ENCODE data around the gene SMAGP.
"Not testable (repeated sequence)": the region's sequence is repeated elsewhere in the genome, so short reads cannot be mapped to it uniquely, and the experiment has no call there.

Gene SMAGP

GRCh38 chr12:51270067-51270950 lies at the start of gene SMAGP:
SMAGP (minus strand) TSS chr12:51270415; CDS start chr12:51269278, 1,137 bp downstream.
- no peak for DNase-seq

GRCh38 chr12:51318846-51319599 lies 48.8 kb upstream of the SMAGP start:
- DNase-seq, result no peak

GRCh38 chr12:51318057-51318806 lies 48.0 kb upstream of the SMAGP start:
- not testable (repeated sequence) for DNase-seq

GRCh38 chr12:51311389-51311788 lies 41.2 kb upstream of the SMAGP start:
- DNase-seq, result no peak

GRCh38 chr12:51307655-51308593 lies 37.7 kb upstream of the SMAGP start:
- DNase-seq, result no peak

- DNase-seq, result no peak
Observed at GRCh38 chr12:51306507-51306906, 36.3 kb upstream of the SMAGP start.

- DNase-seq, result not testable (repeated sequence)
Observed at GRCh38 chr12:51300768-51301167, 30.6 kb upstream of the SMAGP start.

GRCh38 chr12:51295651-51296050 lies 25.4 kb upstream of the SMAGP start:
- DNase-seq, result no peak

- DNase-seq, result not testable (repeated sequence)
Observed at GRCh38 chr12:51294097-51294496, 23.9 kb upstream of the SMAGP start.

GRCh38 chr12:51293696-51294095 lies 23.5 kb upstream of the SMAGP start:
- DNase-seq, result no peak

GRCh38 chr12:51291603-51292513 lies 21.6 kb upstream of the SMAGP start:
- DNase-seq, result not testable (repeated sequence)

- DNase-seq, result no peak
Observed at GRCh38 chr12:51285843-51286242, 15.6 kb upstream of the SMAGP start.

- DNase-seq, result no peak
Observed at GRCh38 chr12:51281202-51281924, 11.1 kb upstream of the SMAGP start.

- DNase-seq, result no peak
Observed at GRCh38 chr12:51275088-51275487, 4.9 kb upstream of the SMAGP start.

GRCh38 chr12:51272810-51273209 lies 2.6 kb upstream of the SMAGP start:
- DNase-seq, result not testable (repeated sequence)

- no peak for DNase-seq
Observed at GRCh38 chr12:51270951-51271518, 820 bp upstream of the SMAGP start.

GRCh38 chr12:51269174-51270066 lies 795 bp downstream of the SMAGP start:
- no peak for DNase-seq

- DNase-seq, result no peak
Observed at GRCh38 chr12:51265024-51265423, 5.2 kb downstream of the SMAGP start.

GRCh38 chr12:51264297-51264696 lies 5.9 kb downstream of the SMAGP start:
- DNase-seq, result no peak

Data from NCI-H1694 treated with DMSO at 0.1 percent for 48 hours (cell line).